HepG2 (cell line): ENCODE measurements around the gene LCORL. TPM values are rescaled to one million over a fixed set of nuclear protein-coding genes. Genes with fewer than 3 reads are reported as not detected.

Source experiments
- ATAC-seq: fragments of 200-7000 bp; cut with Tn5 transposase; 3 replicates; pipeline ENCODE4 v1.9.1; 2020; ENCODE audit warnings: mild to moderate bottlenecking, moderate library complexity
- BruUV-seq: library from RNA; stranded (reverse); fragments of 400-500 nt; replicated peaks from 2 replicates; lab custom pipeline; 2021; lab: Mats Ljungman, UMichigan
- CTCF ChIA-PET: fragments of 300-600 bp; formaldehyde crosslinking; extraction: SDS; loops from one replicate; lab custom pipeline; 2021; ENCODE audit warnings: low total read pairs, inconsistent platforms, low intra/inter-chr PET ratio; lab: Yijun Ruan, JAX
- POLR2A ChIA-PET: fragments of 350-600 bp; sonication (Branson Sonifier 250); formaldehyde crosslinking; loops from one replicate; lab custom pipeline; 2020; ENCODE audit warnings: antibody characterized with exemption, inconsistent platforms; lab: Yijun Ruan, JAX
- DNase-seq: peaks from one replicate; pipeline ENCODE4 v3.0.0-alpha.2; 2015; ENCODE audit warnings: low spot score
- FAIRE-seq: peaks from 3 replicates; lab custom pipeline; 2011; peaks lifted over from hg19 to GRCh38; lab: Jason Lieb, UNC
- H2AFZ ChIP-seq: one replicate; pipeline ENCODE4 v1.6.1; 2011; ENCODE audit warnings: low read length, inconsistent platforms
- H3K27ac ChIP-seq: fragments of 300-600 bp; 3 replicates; pipeline ENCODE4 v1.8.0; 2011; ENCODE audit warnings: mixed run types, mild to moderate bottlenecking, mixed read lengths, low read length, inconsistent platforms; ENCODE audit not compliant: insufficient read depth; ENCODE audit errors: extremely low read length
- H3K27me3 ChIP-seq, 2 experiments: fragments of 200-600 bp in 1 of 2; 2 replicates in 1 of 2; 3 replicates in 1 of 2; pipeline versions ENCODE4 v1.6.0 to v1.8.0; 2011; ENCODE audit warnings: low read length in 2 of 2, mild to moderate bottlenecking in 2 of 2, moderate library complexity in 2 of 2, inconsistent platforms in 1 of 2; ENCODE audit not compliant: insufficient read depth in 2 of 2, control insufficient read depth in 1 of 2
- H3K36me3 ChIP-seq, 2 experiments: fragments of 200-600 bp in 1 of 2; replicated peaks in 1 of 2; 2 replicates in 1 of 2; 3 replicates in 1 of 2; pipeline versions ENCODE4 v1.5.1 to v1.8.0; 2011; ENCODE audit warnings: low read length in 2 of 2, inconsistent platforms in 1 of 2; ENCODE audit not compliant: insufficient read depth in 2 of 2, control insufficient read depth in 1 of 2
- H3K4me1 ChIP-seq: 2 replicates; pipeline ENCODE4 v1.5.1; 2012; ENCODE audit warnings: low read length, inconsistent platforms; ENCODE audit not compliant: insufficient read depth
- H3K4me2 ChIP-seq: 2 replicates; pipeline ENCODE4 v1.6.0; 2011; ENCODE audit warnings: low read depth, low read length, inconsistent platforms
- H3K4me3 ChIP-seq, 3 experiments: fragments of 200-600 bp in 1 of 3; sonication (generic), shearing (Covaris generic) in 1 of 3; replicated peaks in 1 of 3; 2 replicates each; pipeline ENCODE4 v1.5.1; 2011 to 2016; ENCODE audit warnings: low read length in 3 of 3, inconsistent platforms in 2 of 3, low read depth in 2 of 3, mild to moderate bottlenecking in 2 of 3, control low read depth in 1 of 3, mixed read lengths in 1 of 3; ENCODE audit not compliant: insufficient read depth in 1 of 3
- H3K79me2 ChIP-seq: one replicate; pipeline ENCODE4 v1.6.1; 2011; ENCODE audit warnings: low read length, inconsistent platforms; ENCODE audit not compliant: insufficient read depth
- H3K9ac ChIP-seq: 2 replicates; pipeline ENCODE4 v1.6.0; 2011; ENCODE audit warnings: mild to moderate bottlenecking, low read depth, low read length, inconsistent platforms; ENCODE audit not compliant: insufficient read depth
- H3K9me3 ChIP-seq: 2 replicates; pipeline ENCODE4 v1.5.1; 2012; ENCODE audit warnings: mild to moderate bottlenecking, low read length
- H4K20me1 ChIP-seq: 2 replicates; pipeline ENCODE4 v1.6.0; 2011; ENCODE audit warnings: inconsistent platforms, mild to moderate bottlenecking, low read length, moderate library complexity; ENCODE audit not compliant: insufficient read depth
- KAT7 ChIP-seq: IDR thresholded peaks from 2 replicates; pipeline ENCODE4 v1.6.1; 2018; ENCODE audit warnings: borderline replicate concordance, missing compliant biosample characterization
- KDM2A ChIP-seq: sonication (generic); formaldehyde crosslinking; IDR thresholded peaks from 2 replicates; pipeline ENCODE4 v1.4.0; 2020; ENCODE audit warnings: low read depth, missing genetic modification reagents, borderline replicate concordance
- KMT2B ChIP-seq: IDR thresholded peaks from 2 replicates; pipeline ENCODE4 v1.6.1; 2016; ENCODE audit warnings: missing genetic modification reagents, missing compliant biosample characterization
- POGK ChIP-seq: sonication (generic); formaldehyde crosslinking; conservative IDR thresholded peaks from 2 replicates; pipeline ENCODE4 v1.8.0; 2022; ENCODE audit warnings: mild to moderate bottlenecking, moderate library complexity, missing genetic modification reagents
- RXRA ChIP-seq: sonication (generic); formaldehyde crosslinking; IDR thresholded peaks from 2 replicates; pipeline ENCODE4 v1.5.1; 2020; ENCODE audit warnings: missing genetic modification reagents
- SAP130 ChIP-seq: IDR thresholded peaks from 2 replicates; pipeline ENCODE4 v1.6.1; 2016; ENCODE audit warnings: low read depth
- ZFP91 ChIP-seq: sonication (generic); formaldehyde crosslinking; IDR thresholded peaks from 2 replicates; pipeline ENCODE4 v1.9.0; 2022; ENCODE audit warnings: missing genetic modification reagents, mild to moderate bottlenecking, borderline replicate concordance
- ZNF18 ChIP-seq: sonication (generic); formaldehyde crosslinking; IDR thresholded peaks from 2 replicates; pipeline ENCODE4 v1.8.0; 2022; ENCODE audit warnings: mild to moderate bottlenecking, missing genetic modification reagents; ENCODE audit not compliant: insufficient replicate concordance
- ZNF543 ChIP-seq: sonication (generic); formaldehyde crosslinking; IDR thresholded peaks from 2 replicates; pipeline ENCODE4 v1.4.0; 2020; ENCODE audit warnings: mild to moderate bottlenecking, missing genetic modification reagents
- ZNF563 ChIP-seq: sonication (generic); formaldehyde crosslinking; IDR thresholded peaks from 2 replicates; pipeline ENCODE4 v1.8.0; 2022; ENCODE audit warnings: mild to moderate bottlenecking, moderate library complexity, missing genetic modification reagents
- ZNF746 ChIP-seq: sonication (generic); formaldehyde crosslinking; IDR thresholded peaks from 2 replicates; pipeline ENCODE4 v1.8.0; 2022; ENCODE audit warnings: mild to moderate bottlenecking, missing genetic modification reagents
- WGBS: methylation state at CpG from one replicate; pipeline ENCODE4 v1.1.6; 2017; ENCODE audit warnings: low lambda C conversion rate; 5-methylcytosine and 5-hydroxymethylcytosine counted together
- in situ Hi-C: cut with HindIII; loops from 2 replicates; pipeline ENCODE4 v1.10.0; 2017; ENCODE audit warnings: low pct_unique_long_range_greater_than_20kb; ENCODE audit not compliant: extremely low pct_ligation_motif_present
- intact Hi-C: fragments of 100-400 bp; cut with micrococcal nuclease; formaldehyde crosslinking; loops from one replicate; pipeline ENCODE4 v1.10.0; 2022; ENCODE audit not compliant: unreplicated experiment
- polyA plus RNA-seq, 8 experiments: library from polyadenylated mRNA; depleted of rRNA in 3 of 8; stranded (reverse) in 7 of 8; unstranded in 1 of 8; fragments of >200 nt; fragmentation: Illumina TruSeq in 4 of 8; extraction: Trizol in 4 of 8; gene quantifications; 2 replicates each; pipeline versions ENCODE4 v1.2.1 to v1.2.3, GENCODE V29; 2011 to 2016; ENCODE audit warnings: low read depth in 4 of 8, missing spikeins in 1 of 8, mixed read lengths in 1 of 8; ENCODE audit not compliant: insufficient read depth in 1 of 8
- total RNA-seq, 5 experiments: library from RNA; depleted of rRNA; stranded (reverse); fragments of >200 nt; fragmentation: Illumina TruSeq; extraction: Trizol; gene quantifications; 2 replicates each; pipeline ENCODE4 v1.2.3, GENCODE V29; 2016; ENCODE audit warnings: low read depth in 1 of 5
- TF ChIP-seq, protein P1 (sequence below): sonication (generic); formaldehyde crosslinking; IDR thresholded peaks from 2 replicates; pipeline ENCODE4 v1.4.0; 2020; ENCODE audit warnings: missing genetic modification reagents

Gene LCORL
- total and polyA plus RNA-seq, 2 of the 13 experiments (the other 11 are each of a cell fraction or from before 2014, with no cell fraction given) = 5.3 to 14.5 TPM

- Histone ChIP-seq H3K27me3 (no peaks in the 10 kb centered on the region; a peak in 1 of 5 replicates), H3K9me3 (no peaks in the 10 kb centered on the region), H3K79me2 (peaks cover 88% of the 10 kb centered on the region), H3K36me3 (peaks cover 0 to 12% of the 10 kb centered on the region in 2 experiments; a peak in 4 of 5 replicates), H2AFZ (no peak overlapping the region), H3K4me1 (peaks cover 41% of the 10 kb centered on the region), H3K4me3 (peak overlapping the region; percentile 68 to 93 (median 79)), H4K20me1 (peaks cover 32% of the 10 kb centered on the region), H3K4me2 (peak overlapping the region; percentile 79), H3K27ac (peak overlapping the region; percentile 72), H3K9ac (peak overlapping the region; percentile 97)
- intact Hi-C loops (loop anchor here (2.0 kb wide), 1 partner anchor 262 kb away; no protein-coding TSS in a partner anchor), in situ Hi-C loops (loop anchor here (10.0 kb wide), 2 partner anchors 214 to 554 kb away; partner anchors contain the start of gene LCORL)
- WGBS = under 1% methylated on average over 13 of the region's 48 CpGs
- peak; percentile 66 for ATAC-seq
- BruUV-seq = no TSS peak
- ChIA-PET CTCF (no interaction called here), POLR2A (no interaction called here)
- FAIRE-seq = no peak
- DNase-seq = no peak
- 0 out of 2 replicates have a peak, but pooled peaks have one; percentile 3 for TF ChIP-seq ZNF563 (CRISPR knock-in tag)
- TF ChIP-seq ZNF543 (CRISPR knock-in tag) = no peak
- TF ChIP-seq KMT2B (CRISPR knock-in tag) = 0 out of 2 replicates have a peak, but pooled peaks have one; percentile 7
- TF ChIP-seq, protein P1, sequence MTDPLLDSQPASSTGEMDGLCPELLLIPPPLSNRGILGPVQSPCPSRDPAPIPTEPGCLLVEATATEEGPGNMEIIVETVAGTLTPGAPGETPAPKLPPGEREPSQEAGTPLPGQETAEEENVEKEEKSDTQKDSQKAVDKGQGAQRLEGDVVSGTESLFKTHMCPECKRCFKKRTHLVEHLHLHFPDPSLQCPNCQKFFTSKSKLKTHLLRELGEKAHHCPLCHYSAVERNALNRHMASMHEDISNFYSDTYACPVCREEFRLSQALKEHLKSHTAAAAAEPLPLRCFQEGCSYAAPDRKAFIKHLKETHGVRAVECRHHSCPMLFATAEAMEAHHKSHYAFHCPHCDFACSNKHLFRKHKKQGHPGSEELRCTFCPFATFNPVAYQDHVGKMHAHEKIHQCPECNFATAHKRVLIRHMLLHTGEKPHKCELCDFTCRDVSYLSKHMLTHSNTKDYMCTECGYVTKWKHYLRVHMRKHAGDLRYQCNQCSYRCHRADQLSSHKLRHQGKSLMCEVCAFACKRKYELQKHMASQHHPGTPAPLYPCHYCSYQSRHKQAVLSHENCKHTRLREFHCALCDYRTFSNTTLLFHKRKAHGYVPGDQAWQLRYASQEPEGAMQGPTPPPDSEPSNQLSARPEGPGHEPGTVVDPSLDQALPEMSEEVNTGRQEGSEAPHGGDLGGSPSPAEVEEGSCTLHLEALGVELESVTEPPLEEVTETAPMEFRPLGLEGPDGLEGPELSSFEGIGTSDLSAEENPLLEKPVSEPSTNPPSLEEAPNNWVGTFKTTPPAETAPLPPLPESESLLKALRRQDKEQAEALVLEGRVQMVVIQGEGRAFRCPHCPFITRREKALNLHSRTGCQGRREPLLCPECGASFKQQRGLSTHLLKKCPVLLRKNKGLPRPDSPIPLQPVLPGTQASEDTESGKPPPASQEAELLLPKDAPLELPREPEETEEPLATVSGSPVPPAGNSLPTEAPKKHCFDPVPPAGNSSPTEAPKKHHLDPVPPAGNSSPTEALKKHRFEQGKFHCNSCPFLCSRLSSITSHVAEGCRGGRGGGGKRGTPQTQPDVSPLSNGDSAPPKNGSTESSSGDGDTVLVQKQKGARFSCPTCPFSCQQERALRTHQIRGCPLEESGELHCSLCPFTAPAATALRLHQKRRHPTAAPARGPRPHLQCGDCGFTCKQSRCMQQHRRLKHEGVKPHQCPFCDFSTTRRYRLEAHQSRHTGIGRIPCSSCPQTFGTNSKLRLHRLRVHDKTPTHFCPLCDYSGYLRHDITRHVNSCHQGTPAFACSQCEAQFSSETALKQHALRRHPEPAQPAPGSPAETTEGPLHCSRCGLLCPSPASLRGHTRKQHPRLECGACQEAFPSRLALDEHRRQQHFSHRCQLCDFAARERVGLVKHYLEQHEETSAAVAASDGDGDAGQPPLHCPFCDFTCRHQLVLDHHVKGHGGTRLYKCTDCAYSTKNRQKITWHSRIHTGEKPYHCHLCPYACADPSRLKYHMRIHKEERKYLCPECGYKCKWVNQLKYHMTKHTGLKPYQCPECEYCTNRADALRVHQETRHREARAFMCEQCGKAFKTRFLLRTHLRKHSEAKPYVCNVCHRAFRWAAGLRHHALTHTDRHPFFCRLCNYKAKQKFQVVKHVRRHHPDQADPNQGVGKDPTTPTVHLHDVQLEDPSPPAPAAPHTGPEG (CRISPR knock-in tag) = no peak
- TF ChIP-seq ZNF18 = no peak
- TF ChIP-seq KDM2A = 0 out of 2 replicates have a peak, but pooled peaks have one; percentile 4
- peak; percentile 73; the same call in 1 of the 2 replicates for TF ChIP-seq ZFP91
- 0 out of 2 replicates have a peak, but pooled peaks have one; percentile 13 for TF ChIP-seq KAT7 (CRISPR knock-in tag)
- TF ChIP-seq RXRA = no peak
- no peak for TF ChIP-seq ZNF746 (CRISPR knock-in tag)
- TF ChIP-seq SAP130 = peak; percentile 23; the same call in 1 of the 2 replicates
- no peak for TF ChIP-seq POGK (CRISPR knock-in tag)
These were observed 210.4 kb downstream of the LCORL start for GRCh38 chr4:17811078-17811603.
